Activated CD4-positive, CD25-positive, alpha-beta regulatory T cell treated with anti-CD3 and anti-CD28 coated beads, Interleukin-2, amount 50 U/mL, for 24 hours (primary cell): ENCODE results near the gene TERB1.
"Not testable (repeated sequence)": the region's sequence is repeated elsewhere in the genome, so short reads cannot be mapped to it uniquely, and the experiment has no call there.

Experiments used
- ATAC-seq, 2 donors: fragments of 150-1000 bp; cut with Tn5 transposase; one replicate each; pipeline ENCODE4 v1.10.0; 2021; ENCODE audit warnings: mild to moderate bottlenecking in 1 of 2, moderate library complexity in 1 of 2

TERB1 gene

GRCh38 chr16:66814734-66815133 lies 13.3 kb upstream of the TERB1 start:
- ATAC-seq, result no peak

DNA sequence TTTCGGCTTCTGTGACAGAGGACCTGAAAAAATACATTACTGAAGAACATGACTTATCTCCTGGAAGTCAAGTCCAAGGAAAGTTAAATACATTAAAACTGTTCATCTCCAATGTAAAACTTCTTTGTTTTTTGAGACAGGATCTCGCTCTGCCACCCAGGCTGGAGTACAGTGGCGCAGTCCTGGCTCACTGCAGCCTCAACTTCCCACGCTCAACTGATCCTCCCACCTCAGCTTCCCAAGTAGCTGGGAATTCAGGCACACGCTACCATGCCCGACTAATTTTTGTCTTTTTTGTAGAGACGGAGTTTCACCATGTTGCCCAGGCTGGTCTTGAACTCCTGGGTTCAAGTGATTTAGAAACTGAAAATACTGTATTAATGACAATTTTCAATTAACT lies 9.7 kb upstream of the TERB1 start:
- no peak for ATAC-seq

DNA sequence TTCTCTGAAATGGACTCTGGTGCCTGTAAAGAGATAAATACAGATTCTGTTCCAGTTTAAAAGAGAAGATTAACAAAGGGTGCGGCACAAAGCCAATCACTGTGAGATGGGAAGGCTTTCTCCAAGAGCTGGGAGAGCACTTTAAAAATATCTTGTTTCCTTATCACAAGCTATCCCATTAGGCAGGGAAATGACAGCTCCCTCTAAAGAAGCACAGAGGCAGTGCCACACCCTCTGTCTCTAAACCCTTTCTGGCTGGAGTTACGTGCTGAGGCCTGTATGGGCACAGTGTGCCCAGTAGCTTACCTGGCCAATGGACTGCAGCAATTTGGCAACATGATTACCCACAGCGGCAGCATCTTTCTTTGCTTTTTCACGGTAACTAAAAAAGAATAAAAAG lies 9.0 kb upstream of the TERB1 start:
- ATAC-seq, result no peak

- no peak for ATAC-seq
These were observed 8.4 kb upstream of the TERB1 start for GRCh38 chr16:66809765-66810164.

GRCh38 chr16:66802159-66802558 lies 775 bp upstream of the TERB1 start:
- ATAC-seq, result no peak

GRCh38 chr16:66800856-66801255 lies 528 bp downstream of the TERB1 start:
- no peak for ATAC-seq

GRCh38 chr16:66798161-66798560 lies 3.2 kb downstream of the TERB1 start:
- ATAC-seq, result no peak

DNA sequence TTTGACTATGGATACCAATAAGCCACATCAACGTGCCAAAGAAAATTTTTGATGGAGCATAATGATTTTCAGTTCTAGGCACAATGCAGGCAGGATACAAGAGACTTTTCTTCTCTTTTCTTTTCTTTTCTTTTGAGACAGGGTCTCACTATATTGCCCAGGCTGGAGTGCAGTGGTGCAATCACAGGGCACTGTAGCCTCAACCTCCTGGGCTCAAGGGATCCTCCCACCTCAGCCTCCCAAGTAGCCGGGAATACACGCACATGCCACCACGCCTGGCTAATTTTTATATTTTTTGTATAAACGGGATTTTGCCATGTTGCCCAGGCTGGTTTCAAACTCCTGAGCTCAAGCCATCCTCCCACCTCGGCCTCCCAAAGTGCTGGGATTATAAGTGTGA lies 7.4 kb downstream of the TERB1 start:
- not testable (repeated sequence) for ATAC-seq

GRCh38 chr16:66790130-66790733 lies 11.2 kb downstream of the TERB1 start:
- no peak for ATAC-seq

DNA sequence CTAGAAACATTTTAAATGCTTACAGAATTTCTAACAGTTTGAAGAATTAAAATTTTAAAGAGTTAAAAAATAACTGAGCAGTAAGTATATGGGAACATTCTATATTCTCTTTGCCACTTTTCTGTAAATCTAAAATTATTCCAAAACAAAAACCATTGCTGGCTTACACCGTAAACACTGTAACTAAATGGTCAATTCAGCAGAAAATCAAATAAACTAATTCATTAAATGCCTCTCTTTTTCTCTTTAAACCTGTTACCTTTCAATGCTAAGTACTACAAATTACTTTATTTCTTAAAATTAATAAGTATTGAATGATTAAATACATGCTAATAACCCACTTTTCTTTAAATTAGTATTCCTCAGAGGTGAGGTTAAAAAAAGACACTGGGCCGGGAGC lies 14.0 kb downstream of the TERB1 start:
- no peak for ATAC-seq

GRCh38 chr16:66786551-66786950 lies 14.8 kb downstream of the TERB1 start:
- no peak for ATAC-seq

DNA sequence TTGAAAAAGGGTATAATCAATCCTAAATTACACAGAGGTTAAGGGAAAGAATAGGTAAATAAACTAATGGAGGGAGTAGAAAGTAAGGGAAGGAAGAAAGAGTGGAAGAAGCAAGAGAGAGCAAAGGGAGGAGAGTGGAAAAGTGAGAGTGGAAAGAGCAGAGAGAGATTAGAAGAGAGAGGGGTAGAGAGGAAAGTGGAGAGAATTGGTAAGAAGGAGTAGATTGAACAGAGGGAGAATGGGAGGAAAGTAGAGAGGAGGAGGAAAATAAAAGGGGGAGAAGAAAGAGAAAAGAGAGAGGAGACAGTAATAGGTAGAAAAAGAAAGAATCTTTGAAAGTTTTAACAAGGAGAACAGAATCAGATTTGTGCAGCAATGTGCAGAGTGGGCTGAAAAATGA lies 24.9 kb downstream of the TERB1 start:
- ATAC-seq, result no peak

DNA sequence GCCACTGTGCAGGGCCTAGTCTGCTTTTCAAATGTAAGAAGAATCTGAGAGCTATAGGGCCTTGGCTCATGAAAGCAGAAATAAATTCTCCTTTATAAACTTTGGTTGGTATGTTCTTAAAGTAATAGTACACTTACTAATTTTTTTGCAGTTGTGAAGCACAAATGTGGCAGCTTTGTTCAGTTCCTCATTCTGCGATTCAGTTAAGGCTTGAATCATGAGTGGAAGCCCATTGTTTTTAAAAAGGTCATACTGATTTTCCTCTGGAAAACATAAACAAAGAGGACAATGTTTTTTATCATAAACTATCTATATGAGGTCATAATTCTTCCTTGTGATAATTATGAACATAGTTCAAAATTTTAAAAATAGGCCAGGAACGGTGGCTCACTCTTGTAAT lies 26.4 kb downstream of the TERB1 start:
- no peak for ATAC-seq

DNA sequence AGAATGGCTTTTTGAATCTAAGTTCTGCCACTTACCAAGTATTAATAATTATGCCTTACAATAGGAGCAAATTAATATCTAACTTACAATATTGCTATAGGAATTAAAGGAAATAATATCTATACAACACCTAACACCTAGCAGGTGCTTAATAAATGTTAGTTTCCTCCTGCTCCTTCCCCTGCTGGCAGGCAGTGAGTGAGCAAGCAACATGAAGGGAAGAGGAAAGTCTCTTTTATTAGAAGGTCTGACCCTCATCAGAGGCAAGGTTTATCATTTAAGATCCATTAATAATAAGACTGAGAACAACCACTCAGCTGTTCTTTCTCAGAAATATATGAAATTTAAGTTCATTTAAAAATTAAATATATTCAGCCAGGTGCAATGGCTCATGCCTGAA lies 43.3 kb downstream of the TERB1 start:
- no peak for ATAC-seq

- no peak for ATAC-seq
These were observed 46.6 kb downstream of the TERB1 start for GRCh38 chr16:66754819-66755218.

DNA sequence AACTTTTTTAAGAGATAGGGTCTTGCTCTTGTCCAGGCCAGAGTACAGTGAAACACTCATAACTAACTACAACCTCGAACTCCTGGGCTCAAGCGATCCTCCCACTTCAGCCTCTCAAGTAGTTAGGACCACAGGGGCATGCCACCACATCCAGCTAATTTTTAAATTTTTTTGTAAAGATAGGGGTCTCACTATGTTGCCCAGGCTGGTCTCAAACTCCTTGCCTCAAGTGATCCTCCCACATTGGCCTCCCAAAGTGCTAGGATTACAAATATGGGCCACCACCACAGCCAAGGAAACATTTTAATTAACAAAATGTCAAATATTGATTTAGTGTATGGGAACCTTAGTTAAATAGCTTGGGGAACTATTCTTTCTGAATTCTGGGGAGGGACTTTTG lies 47.2 kb downstream of the TERB1 start:
- no peak for ATAC-seq

DNA sequence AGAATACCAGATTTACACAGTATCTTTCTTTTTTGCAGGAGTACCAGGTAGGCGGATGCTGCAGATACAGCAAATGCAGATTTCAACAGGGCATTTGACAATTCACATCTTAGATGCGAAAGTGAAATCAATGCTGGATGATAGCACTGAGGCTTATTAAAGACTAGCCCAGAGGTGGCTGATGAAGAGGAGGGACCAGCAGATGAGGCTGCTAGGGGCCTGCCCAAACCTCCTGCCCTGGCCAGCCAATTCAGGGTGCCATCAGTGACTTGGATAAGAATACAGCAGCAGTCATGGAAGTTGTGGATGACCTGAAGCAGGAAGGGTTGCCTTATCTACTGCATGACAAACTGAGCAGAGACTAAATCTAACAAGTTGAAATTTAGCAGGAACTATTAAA lies 48.4 kb downstream of the TERB1 start:
- ATAC-seq, result no peak

DNA sequence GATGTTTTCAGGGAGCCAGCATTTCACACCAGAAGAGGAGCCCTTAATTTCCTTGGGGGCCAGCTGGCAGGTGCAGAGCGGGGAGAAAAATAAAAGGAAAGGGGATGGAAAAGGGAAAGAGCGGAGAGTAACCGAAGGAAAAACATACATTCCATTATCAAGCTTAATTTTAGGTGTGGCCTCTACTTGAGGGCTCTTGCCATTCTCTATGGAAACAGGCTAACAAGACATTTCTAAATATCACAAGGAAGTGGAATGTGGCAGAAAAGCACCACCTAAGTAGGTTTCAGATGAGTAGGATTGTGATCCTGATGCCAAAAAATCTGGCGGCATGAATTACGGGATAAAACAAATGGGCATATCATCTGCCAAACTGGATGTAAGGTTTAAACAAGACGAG lies 49.0 kb downstream of the TERB1 start:
- ATAC-seq, result no peak

GRCh38 chr16:66751992-66752322 lies 49.4 kb downstream of the TERB1 start:
- no peak for ATAC-seq

DNA sequence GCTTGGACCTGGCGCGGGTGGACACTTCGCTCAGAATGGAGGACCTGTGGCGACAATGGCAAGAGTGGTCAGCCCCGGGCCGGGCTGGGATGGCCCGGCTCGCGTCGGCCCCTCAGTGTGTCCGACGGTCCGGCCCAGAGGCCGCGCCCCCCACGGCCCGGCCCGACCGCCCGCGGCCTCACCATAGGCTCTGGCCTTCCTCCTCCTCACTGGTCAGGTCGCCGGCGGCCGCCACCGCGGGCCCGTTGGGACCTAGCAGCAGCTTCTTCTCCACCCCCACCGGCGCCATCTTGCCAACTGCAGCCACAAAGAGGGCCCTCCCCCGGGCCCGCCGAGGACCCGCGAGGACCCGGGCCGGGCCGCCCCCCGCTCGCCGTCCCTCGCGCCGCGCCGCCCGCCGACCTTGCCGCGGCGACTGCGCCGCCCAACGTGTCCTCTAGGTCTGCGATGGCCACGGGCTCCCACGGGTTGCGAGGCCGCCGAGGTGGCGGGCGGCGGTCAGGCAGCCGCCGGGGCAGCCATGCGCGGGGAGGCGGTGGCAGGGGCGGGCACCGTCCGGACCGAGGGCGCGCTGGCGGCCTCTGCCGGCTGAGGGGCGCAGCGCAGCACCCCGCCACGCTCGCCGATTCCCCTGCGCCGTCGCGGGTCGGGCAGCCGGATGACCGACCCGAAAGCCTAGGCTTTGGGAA lies 49.9 kb downstream of the TERB1 start, which contains the start of gene DYNC1LI2:
Gene DYNC1LI2 (minus strand): TSS at position 307 of the 689 bp plus-strand sequence. CDS start 18 bp downstream, at position 289.
- peak; percentile 92 to 93 for ATAC-seq

DNA sequence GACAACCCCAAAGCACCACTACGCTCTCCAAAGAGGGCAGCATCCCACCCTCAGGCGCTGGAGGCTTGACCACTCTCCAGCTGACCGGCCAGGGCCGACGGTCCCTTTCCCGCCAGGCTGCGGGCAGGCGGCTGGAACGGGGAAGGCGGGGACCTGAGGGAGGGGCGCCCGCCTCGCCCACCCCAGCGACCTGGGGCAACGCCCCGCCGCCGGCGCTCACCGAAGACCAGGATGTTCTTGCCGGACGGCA lies 50.4 kb downstream of the TERB1 start:
- ATAC-seq, result peak; percentile 2 to 4

GRCh38 chr16:66750279-66751052 lies 50.9 kb downstream of the TERB1 start:
- no peak for ATAC-seq

DNA sequence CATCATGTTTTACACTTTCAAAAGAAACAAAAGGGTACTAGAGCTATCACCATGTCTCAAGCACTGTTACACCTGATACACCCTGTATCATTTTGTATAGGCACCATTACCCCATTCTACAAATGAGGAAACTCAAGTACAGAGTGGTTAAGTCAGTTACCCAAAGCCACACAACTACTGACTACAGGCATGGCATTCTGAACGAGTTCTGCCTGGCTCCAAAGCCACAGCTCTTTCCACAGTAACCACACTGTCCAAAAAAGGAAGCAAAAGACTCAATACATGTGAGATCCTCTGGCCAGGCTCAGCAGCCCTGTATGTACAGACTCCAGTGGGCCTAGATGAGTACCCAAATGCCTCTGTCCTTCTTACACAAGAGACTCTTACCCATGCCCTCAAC lies 54.7 kb downstream of the TERB1 start:
- no peak for ATAC-seq

DNA sequence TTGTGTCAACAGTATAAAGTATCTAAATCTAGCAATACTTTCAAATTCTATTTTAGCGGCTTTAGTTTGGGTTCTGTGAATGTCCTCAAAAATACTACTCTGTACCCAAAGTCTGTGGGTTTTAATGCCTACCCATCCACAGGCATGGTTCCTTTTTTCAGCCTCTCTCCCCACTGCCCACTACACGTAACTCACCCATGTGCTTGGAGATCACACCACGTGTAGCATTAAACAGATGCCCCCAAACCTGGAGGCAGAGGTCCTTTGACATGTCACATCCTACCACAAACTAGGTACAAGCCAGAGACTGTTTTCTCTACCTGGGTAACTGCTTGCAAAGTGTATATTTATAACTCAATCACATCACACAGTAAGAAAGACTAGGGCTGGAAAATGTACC lies 55.3 kb downstream of the TERB1 start:
- ATAC-seq, result no peak
